HG03039 (cell line): ENCODE data around the gene DCD.
"Not testable (repeated sequence)": the region's sequence is repeated elsewhere in the genome, so short reads cannot be mapped to it uniquely, and the experiment has no call there.

Experiments
- ATAC-seq: cut with Tn5 transposase; IDR thresholded peaks from one replicate; pipeline ENCODE4 v1.9.1; 2021; ENCODE audit warnings: mild to moderate bottlenecking, moderate library complexity; ENCODE audit not compliant: unreplicated experiment

The DCD gene

GRCh38 chr12:54654926-54655325 is 6.8 kb upstream of the DCD start:
- no peak for ATAC-seq

- no peak for ATAC-seq
These were observed 4.9 kb upstream of the DCD start for GRCh38 chr12:54653025-54653424.

GRCh38 chr12:54650889-54651288 is 2.7 kb upstream of the DCD start:
- ATAC-seq: no peak

- ATAC-seq: no peak
These were observed 2.2 kb upstream of the DCD start for GRCh38 chr12:54650409-54650808.

- no peak for ATAC-seq
These were observed 1.7 kb upstream of the DCD start for GRCh38 chr12:54649825-54650224.

- no peak for ATAC-seq
These were observed 6.6 kb downstream of the DCD start for GRCh38 chr12:54641554-54641953.

GRCh38 chr12:54641089-54641488 is 7.1 kb downstream of the DCD start:
- no peak for ATAC-seq

- not testable (repeated sequence) for ATAC-seq
These were observed 9.1 kb downstream of the DCD start for GRCh38 chr12:54639112-54639511.

- no peak for ATAC-seq
These were observed 13.4 kb downstream of the DCD start, which contains the start of gene LACRT for GRCh38 chr12:54634795-54635194. LACRT (minus strand) TSS chr12:54634895; CDS start chr12:54634841, 54 bp downstream.

GRCh38 chr12:54631988-54632728 is 16.0 kb downstream of the DCD start:
- ATAC-seq: no peak

- no peak for ATAC-seq
These were observed 16.6 kb downstream of the DCD start for GRCh38 chr12:54631551-54631950.

- no peak for ATAC-seq
These were observed 18.2 kb downstream of the DCD start for GRCh38 chr12:54629925-54630324.

GRCh38 chr12:54628186-54628846 is 19.8 kb downstream of the DCD start:
- no peak for ATAC-seq

- no peak for ATAC-seq
These were observed 20.9 kb downstream of the DCD start for GRCh38 chr12:54627304-54627703.

GRCh38 chr12:54625598-54625997 is 22.6 kb downstream of the DCD start:
- no peak for ATAC-seq

GRCh38 chr12:54624315-54625279 is 23.6 kb downstream of the DCD start:
- no peak for ATAC-seq

GRCh38 chr12:54622463-54623183 is 25.5 kb downstream of the DCD start:
- no peak for ATAC-seq

- no peak for ATAC-seq
These were observed 31.1 kb downstream of the DCD start for GRCh38 chr12:54616933-54617680.

- ATAC-seq: no peak
These were observed 35.9 kb downstream of the DCD start for GRCh38 chr12:54612225-54612750.

GRCh38 chr12:54611715-54612149 is 36.4 kb downstream of the DCD start:
- ATAC-seq: no peak
